GM21723 (cell line): ENCODE measurements around the gene EML6.
A peak's percentile ranks its signal among the peaks of the same experiment; 100 is the strongest.

Experiments used
- ATAC-seq: cut with Tn5 transposase; IDR thresholded peaks from one replicate; pipeline ENCODE4 v1.9.1; 2021; ENCODE audit warnings: mild to moderate bottlenecking, moderate library complexity; ENCODE audit not compliant: unreplicated experiment

EML6 gene

DNA sequence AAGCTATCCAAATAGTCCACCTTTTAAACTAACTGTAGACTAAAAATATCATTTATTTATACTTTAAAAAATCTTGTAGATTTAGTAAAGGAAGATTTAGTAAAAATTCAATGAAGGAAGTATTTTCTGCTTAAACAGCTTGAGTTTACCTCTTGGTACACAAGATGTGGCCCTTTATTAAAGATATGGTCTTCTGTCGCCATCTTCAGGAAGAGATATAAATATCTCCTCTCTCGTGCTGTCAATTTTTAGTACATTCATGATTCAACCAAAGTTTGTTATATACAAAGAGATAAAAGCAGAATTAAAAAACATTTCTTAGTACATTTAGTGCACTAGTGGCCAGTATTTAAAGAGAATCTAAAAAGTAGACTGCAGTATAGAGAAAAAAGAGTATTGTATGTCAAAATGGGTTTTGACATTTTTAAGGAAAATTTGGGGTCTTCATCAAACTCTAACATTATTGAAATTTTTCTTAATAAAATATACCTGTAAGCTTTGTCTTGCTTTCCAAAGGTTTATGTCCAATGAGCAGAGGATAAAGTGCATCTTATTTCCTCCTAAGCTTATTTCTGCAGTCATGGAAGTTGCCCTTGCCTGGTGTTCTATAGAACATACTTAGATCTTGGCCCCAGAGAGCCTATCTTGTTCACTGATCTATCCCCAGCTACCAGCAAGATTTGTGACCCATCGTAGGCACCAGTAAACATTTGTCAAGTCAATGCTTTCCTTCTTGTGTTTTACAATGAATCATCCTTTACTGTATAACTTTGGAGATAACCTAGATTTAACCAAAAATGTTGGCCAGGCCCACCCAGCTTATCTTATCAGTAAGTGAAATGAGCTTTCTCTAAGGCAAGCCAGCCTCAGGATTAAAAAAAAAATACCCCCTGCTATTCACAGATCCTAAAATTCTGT, 18.5 kb upstream of the EML6 start:
- ATAC-seq, result peak; percentile 81

DNA sequence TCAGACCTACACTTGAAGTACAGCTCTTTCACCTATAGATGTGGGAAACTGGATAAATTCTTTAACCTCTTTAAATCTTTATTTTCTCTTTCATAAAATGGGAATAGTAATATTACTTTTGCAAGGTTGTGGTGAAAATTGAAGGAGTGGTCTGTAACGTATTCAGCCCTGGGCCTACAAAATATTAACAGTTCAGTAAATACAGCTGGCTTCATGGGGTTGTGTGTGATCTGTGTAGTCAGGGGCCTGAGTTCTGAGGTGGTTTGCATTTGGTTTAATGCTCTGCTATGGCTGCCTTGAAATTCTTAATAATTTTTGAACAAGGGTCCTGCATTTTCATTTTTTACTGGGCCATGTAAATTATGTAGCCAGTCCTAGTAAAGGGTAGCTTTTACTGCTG, 16.8 kb upstream of the EML6 start:
- ATAC-seq, result no peak

DNA sequence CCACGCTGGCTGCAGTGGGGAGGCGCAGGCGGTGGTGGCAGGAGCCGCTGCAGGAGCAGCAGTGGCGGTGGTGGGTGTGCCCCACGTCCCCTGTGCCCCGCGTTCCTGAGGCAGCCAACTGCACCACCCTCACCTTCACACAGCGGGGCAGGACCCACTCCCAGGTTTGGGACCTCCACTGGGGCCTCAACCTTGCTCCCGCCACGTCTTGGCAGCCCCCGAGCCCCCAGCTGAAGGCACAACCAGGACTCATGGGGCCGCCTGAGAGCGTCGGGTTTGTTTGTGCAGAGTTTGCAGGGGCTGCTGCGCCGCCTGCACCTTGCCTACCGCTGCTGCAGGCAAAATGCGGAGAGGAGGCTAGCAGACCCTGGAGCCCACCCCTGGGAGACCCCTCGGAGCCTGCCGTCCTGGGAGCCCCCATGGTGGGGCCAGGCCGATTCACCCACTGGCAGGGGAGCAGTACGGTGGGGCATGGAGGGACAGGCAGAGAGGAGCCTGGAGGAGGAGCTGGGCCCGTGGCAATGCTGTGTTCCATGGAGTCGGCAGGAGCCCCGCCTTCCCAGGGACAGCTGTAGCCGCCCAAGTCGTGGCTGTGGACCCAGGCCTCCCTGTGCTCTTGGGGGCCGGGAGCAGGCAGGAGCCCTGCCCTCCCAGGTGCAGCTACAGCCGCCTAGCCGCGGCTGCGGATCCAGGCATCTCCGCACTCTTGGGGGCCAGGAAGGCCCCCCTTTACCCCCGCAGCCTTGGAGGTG, 14.7 kb upstream of the EML6 start:
- no peak for ATAC-seq

DNA sequence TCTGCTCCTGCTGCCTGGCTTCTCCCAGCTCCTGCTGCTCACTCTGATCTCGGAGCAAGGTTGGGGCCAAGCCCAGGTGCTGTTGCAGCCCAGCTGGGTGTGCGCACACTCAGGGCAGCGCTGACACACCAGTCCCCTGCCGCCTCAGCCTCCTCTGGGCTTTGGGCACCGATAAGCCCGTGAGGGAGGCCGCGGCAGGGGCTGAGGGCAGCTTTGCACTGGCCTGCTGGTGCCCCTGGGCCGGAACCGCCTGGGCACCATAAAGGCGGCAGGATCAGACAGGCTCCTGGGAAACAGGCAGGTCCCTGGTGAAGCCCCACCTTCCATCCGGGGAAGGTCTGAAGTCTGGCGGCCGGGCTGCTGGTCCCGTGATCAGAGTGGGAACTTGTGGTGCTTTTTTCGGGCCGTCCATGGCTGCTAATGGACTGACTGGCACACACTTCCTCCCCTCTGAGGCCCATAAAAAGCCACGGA, 14.1 kb upstream of the EML6 start:
- no peak for ATAC-seq

DNA sequence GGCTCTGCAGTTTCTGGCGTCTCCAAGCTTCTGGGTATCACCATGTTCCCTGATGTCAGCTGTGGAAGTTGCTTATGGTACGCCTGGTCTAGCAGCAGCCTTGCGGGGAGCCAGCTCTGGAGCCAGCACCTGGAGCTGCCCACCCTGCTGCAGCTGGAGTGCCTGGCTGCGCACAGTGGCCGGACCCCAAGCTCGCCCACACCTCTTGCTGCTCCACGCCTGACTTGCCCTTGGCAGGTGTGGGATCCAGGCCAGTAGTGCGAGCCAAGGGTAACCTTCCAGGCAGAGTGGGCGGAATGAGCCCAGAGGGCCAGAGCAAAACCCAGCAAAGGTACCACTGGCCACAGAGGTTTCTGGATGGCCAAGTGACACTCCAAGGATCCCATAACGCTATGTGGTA, 13.2 kb upstream of the EML6 start:
- ATAC-seq, result no peak

DNA sequence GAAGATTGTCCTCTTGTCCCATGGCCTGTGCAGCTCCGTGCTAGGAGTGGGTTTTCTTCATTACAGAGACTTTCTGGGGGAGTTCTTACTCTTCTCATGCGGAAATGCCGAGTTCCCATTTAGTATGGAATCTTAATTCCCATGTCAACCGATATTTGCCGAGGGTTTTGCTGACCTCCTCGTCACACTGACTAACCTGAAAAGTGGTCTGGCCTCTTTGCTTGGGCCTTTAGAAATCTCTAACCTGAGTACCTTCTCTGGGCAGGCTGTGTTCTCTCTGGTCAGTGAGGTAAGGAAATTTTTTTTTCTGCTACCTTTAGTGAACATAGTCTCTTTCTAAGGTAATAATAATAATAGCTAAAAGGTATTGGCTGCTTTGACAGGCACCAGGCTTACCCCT, 10.9 kb upstream of the EML6 start:
- no peak for ATAC-seq

DNA sequence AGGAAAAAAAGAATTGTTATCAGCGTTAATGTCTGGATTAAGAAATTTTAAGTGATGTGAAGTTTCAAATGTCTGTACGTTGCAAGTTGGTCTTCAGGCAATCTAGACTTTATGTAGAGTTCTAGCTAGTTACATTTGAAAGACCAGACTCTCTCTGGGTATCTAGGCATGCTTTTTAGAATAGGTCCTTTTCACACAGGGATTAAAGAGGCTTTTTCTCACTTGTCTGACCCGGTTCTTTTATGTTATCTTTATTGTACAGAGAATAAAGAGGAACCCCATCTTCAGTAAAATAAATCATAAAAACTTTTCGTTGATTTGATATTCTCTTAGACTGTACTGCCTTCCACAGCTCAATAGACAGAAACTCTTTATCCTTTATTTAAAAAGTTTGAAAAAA, 8.5 kb upstream of the EML6 start:
- ATAC-seq, result no peak

DNA sequence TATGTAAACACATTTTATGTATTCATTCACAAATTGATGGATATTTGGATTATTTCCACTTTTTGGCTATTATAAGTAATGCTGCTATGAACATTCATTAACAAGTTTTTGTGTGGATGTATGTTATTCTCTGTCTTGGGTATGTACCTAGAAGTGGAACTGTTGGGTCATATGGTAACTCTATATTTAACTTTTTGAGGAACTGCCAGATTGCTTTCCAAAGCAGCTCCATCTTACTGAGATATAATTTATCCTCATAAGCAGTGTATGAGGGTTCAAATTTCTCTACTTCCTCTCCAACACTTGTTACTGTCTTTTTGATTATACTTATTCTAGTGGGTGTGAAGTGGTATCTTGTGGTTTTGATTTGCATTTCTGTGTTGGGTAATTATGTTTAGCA, 7.1 kb upstream of the EML6 start:
- no peak for ATAC-seq

DNA sequence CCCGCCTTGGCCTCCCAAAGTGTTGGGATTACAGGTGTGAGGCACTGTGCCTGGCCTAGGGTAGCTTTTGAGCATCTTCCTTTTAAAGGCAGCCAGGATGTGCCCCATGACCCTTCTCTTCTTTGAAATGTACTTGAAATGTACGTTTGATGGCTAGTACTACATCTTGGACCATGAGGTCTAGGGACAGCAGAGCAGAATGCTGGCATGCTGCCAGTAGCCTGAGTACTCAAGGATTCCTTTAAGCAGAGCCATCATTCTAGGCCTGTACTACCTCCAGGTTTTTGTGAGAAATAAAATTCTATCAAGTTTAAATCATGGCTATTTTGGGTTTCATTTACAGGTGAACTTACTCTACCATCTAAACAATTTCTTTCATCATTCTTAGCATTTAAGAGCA, 2.9 kb upstream of the EML6 start:
- no peak for ATAC-seq

DNA sequence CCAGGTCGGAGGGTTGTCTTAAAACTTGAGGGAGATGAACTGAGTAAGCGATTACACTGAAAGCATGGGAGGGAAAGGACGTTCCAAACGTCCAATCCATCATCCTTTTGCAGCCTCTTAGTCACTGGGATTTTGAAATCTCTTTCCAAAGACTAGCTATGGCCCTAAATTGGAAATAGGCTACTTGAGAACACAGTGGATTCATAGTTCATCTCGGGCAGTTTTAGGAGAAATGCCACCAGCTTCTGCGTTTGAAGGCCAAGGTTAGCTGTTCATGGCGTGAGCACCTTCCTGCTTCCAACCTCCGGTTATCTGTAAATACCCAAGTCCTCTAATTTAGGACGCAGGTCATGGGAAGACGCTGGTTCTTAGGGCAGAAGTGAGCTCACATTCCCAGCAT, 821 bp upstream of the EML6 start:
- no peak for ATAC-seq

DNA sequence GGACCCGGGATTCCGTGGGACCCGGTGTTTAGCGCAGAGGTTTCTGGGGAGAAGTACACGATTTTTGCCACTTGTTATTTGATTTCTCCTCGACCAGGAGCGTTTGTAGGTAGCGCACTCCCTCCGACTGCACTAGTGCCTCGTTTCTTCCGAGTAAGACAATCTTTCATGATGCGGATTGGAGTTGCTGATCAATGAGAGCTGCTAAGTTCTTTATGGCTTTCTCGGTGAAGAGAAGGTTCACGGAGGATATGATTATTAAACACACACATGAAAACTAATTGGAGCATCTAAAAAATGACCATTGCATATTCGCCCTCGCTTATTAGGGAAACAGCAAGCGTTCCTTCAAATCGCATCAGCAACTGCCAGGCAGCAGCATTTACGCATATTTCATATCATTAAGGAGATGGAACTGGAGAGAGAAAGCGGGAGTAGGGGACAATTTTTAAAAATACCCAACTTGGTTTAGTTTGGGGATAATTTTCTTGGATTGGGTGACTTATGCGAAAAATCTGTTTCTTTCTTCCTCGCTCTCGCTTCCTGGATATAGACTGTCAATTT, 616 bp downstream of the EML6 start:
- ATAC-seq, result peak; percentile 2

DNA sequence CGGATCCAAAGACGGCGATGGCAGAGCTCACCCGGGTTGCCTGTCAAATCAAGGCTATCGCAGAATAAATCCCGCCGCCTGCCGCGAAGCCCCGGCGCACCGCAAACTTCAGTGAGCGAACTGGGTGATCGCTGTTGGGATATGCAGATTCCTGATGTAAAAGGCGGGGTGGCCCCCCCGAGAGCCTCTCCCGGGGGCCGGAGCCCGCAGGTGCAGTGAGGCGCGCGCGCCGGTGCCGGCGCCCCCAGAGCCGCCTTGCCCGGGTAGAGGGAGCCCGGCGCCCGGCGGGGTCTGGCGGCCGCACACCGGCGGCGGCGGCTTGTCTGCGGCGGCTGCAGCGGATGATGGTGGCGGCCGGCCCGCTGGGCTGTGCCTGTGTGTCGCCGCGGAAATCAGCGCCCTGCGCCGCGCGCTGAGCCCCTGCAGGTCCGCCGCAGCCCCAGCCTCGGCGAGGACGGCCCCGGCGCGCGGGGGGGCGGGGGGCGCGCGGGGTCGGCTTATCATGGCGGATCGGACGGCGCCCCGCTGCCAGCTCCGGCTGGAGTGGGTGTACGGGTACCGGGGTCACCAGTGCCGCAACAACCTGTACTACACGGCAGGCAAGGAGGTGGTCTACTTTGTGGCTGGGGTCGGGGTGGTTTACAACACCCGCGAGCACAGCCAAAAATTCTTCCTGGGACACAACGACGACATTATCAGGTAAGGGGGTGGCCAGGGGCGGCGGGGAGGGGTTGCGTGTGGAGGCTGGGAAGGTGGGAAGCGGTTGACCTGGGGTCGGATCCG, 1.3 kb downstream of the EML6 start:
- no peak for ATAC-seq

DNA sequence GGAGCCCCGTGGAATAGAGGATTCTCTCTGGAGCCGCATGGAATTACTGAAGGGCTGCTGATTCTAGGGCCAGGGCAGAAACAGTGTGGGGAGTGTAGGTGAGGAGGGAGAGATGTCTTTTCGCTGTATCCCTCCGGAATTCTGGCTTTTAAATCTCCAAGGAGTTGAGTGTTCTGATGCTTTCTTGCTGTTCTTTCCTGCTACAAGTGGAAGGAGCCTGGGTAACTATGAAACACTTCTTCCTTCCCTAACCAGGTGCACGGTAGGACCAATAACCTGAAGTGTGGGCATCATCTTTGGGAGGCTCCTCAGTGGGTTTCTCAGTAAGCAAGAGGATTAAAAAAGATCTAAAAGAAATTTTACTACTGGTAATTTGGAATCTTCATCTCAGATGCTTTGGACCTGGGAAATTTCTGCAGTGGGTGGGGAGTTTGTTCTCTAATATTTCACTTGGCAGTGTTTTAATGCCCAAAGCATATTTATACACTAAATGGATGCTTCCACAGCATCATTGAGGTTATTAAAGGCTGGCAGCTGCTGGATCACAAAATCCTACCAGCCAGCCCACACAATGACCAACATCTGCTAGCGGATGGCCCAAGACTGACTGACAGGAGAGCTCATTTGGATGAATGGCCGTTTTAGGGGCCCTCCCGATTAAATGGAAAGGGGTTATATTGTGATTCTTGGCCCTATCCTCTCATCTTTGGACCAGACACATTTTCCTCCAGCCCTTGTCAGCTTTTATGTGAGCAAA, 2.1 kb downstream of the EML6 start:
- no peak for ATAC-seq

DNA sequence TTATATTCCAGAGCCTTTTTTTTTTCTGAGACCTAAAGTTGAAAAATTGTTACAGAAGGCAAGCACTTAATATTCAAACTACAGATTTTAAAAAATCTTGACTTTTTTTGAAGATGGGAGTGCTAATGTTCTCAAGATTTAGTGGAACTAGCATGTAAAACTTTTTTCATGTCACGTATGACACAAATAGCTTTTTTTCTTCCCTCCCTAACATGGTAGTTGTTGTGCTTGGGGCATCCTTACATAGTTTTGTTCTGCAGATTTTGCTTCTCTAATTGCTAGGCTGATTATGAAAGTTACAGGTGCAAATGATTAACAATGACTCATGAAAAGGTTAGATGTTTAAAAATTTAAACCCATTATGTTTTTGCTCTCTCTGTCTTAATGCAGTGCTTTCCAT, 3.0 kb downstream of the EML6 start:
- no peak for ATAC-seq

DNA sequence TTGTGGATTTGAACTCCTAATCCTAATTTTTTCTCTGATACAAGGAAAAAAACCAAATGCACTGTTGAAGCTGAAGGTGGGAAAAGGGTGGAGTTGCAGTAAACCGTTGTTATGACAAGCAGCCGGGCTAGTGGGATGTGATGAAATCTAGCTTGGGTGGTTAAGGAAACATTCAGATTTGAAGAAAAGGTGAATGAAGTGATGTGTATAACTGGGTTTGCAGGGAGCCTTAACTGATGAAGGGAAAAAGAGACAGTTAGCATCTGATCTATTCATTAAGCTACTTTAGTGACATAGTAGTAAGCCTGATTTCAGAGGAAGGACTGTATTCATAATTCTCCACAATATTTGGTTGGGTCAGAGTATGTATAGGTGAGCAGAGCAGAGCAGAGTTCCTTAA, 3.5 kb downstream of the EML6 start:
- no peak for ATAC-seq

DNA sequence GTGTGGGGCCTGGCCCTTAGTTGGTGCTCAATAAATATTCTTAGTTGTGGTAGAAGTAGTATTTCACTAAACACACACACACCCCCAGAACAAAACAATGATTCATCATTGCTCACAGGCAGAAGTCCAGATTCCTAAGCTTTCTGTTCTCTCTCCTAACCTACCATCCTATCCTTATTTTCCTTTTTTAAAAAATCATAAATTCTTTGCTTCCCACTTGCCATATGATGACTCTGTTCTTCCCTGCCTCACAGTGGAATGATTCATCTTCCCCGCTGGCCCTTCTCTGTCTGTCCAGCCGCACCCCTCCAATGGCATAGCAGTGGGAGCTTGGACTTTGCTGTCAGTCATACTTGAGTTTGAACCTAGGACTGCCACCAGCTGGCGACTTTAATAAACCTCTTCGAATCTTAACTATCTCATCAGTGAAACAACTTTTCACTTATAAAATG, 5.2 kb downstream of the EML6 start:
- ATAC-seq, result no peak

DNA sequence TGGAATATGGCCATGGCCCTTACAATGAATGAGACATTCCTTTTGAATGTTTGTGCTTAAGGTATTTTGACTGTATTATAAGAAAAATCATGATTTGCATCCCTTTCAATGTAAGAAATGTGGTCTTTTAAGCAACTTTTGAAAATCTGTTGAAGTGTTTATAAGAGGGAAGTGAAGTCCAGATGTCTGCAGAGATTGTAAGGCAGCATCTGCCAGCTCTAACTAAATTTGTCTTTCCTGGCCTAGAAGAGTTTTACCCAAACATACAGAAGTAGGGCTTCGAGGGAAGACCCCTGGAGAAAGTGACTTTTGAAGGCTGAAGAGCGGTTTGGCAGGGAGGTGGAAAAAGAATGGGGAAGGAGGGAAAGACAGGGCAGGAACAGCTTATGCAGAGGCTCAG, 12.2 kb downstream of the EML6 start:
- ATAC-seq, result no peak

DNA sequence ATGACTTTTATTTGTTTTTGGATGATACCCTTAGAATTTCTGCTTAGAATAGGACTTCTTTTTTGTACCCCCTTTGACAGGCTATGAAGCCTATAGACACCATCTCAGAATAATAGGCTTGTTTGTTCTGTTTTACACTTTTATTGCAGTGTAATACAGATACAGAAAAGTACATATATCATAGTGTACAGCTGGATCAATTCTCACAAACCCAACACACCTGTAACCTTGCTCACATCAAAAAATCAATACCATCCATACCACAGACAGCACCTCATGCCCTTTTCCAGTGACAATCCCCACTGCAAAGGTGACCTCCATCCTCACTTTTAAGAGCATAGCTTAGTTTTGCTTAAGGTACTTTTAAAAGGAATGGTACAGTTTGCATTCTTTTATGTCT, 14.8 kb downstream of the EML6 start:
- no peak for ATAC-seq

DNA sequence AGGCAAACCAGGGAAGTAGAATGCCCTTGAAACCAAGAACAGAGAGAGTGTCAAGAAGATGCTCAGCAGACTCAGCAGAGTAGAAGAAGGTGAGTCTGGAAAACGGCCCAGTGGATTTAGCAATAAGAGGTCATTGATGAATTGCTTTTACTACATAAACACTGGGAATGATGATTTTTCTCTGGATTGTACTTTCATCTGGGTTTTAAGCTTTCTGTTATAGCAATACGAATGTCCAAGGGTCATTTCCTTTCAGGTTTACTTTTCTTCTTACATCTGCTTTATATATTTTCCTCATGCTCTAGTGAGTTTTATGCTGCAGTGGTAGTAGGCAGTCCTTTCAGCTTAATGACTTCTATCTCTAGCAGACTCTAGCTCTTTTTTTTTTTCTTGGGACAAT, 16.9 kb downstream of the EML6 start:
- ATAC-seq, result no peak

DNA sequence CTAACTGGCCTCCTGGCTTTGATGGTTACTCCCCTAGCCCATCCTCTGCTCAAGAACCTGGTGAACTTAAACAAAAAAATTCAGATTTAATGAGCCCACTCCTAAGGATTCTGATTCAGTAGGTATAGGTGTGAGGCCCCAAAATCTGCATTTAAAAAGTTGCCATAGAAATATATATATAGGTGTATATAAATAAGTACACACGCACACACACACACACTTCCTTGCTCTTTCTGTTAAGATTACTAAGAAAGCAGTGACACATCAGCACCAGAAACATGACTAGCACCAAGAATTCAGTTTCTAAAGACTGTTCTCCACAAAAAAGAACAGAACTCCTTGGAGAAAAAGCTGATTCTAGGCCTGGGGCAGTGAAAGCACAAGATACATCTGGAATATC, 17.8 kb downstream of the EML6 start:
- no peak for ATAC-seq
